AG04450 (cell line): ENCODE data around the gene FGF14. TPM values are rescaled to one million over a fixed set of nuclear protein-coding genes. Genes with fewer than 3 reads are reported as not detected.

ENCODE experiments used
- CTCF ChIA-PET: fragments of 300-600, 350-600 bp; formaldehyde crosslinking; extraction: SDS; loops from one replicate; lab custom pipeline; 2022; ENCODE audit warnings: antibody characterized with exemption, inconsistent platforms; lab: Charles Lee
- POLR2A ChIA-PET: fragments of 350-600 bp; formaldehyde crosslinking; extraction: SDS; loops from one replicate; lab custom pipeline; 2021; ENCODE audit warnings: antibody characterized with exemption, inconsistent platforms; lab: Yijun Ruan, JAX
- DNase-seq: peaks from one replicate; pipeline ENCODE4 v3.0.0-alpha.2; 2011; ENCODE audit warnings: low read depth, low spot score
- H3K27ac ChIP-seq: one replicate; pipeline ENCODE4 v1.5.1; 2012; ENCODE audit warnings: low read depth, low read length, control low read depth
- H3K27me3 ChIP-seq: one replicate; pipeline ENCODE4 v1.6.0; 2012; ENCODE audit warnings: low read length; ENCODE audit not compliant: control insufficient read depth, insufficient read depth
- H3K4me3 ChIP-seq: 2 replicates; pipeline ENCODE4 v1.5.1; 2011; ENCODE audit warnings: mild to moderate bottlenecking, low read depth, low read length, control low read depth
- H3K9me3 ChIP-seq: 2 replicates; pipeline ENCODE4 v1.5.1; 2012; ENCODE audit warnings: low read length; ENCODE audit not compliant: control insufficient read depth, insufficient read depth
- polyA plus RNA-seq: library from polyadenylated mRNA; depleted of rRNA; stranded (reverse); fragments of >200 nt; gene quantifications from 2 replicates; pipeline ENCODE4 v1.2.3, GENCODE V29; 2011
- TF ChIP-seq, protein P1 (sequence below): IDR thresholded peaks from 2 replicates; pipeline ENCODE4 v1.5.1; 2011; ENCODE audit warnings: low read depth, low read length, control low read depth, inconsistent platforms

The FGF14 gene
- polyA plus RNA-seq, 1 experiment = 0.01 TPM

DNA sequence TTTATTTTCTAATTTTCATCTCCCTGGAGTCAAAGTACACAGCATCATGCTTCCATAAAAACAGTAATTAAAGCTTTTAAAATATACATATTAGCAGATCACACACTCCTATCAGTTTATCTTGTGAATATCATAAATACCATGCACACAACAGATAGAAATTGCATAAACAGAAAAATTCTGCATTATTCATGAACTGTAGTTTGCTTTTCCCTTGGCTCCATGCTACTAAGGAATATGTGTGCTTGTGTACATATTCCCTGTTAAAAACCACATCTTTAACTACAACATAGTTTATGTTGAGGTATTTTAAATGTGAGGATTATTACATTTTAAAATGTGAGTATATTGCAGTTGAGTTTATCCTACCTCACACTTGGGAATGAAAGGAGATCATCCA lies 193.5 kb downstream of the FGF14 start:
- H3K27me3 ChIP-seq = no peaks in the 10 kb centered on the region
- ChIA-PET CTCF (no interaction called here), POLR2A (no interaction called here)
- TF ChIP-seq, protein P1, sequence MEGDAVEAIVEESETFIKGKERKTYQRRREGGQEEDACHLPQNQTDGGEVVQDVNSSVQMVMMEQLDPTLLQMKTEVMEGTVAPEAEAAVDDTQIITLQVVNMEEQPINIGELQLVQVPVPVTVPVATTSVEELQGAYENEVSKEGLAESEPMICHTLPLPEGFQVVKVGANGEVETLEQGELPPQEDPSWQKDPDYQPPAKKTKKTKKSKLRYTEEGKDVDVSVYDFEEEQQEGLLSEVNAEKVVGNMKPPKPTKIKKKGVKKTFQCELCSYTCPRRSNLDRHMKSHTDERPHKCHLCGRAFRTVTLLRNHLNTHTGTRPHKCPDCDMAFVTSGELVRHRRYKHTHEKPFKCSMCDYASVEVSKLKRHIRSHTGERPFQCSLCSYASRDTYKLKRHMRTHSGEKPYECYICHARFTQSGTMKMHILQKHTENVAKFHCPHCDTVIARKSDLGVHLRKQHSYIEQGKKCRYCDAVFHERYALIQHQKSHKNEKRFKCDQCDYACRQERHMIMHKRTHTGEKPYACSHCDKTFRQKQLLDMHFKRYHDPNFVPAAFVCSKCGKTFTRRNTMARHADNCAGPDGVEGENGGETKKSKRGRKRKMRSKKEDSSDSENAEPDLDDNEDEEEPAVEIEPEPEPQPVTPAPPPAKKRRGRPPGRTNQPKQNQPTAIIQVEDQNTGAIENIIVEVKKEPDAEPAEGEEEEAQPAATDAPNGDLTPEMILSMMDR = no peak
- H3K9me3 ChIP-seq = no peaks in the 10 kb centered on the region
- no peak for DNase-seq
- no peak overlapping the region for H3K4me3 ChIP-seq
- no peak overlapping the region for H3K27ac ChIP-seq

DNA sequence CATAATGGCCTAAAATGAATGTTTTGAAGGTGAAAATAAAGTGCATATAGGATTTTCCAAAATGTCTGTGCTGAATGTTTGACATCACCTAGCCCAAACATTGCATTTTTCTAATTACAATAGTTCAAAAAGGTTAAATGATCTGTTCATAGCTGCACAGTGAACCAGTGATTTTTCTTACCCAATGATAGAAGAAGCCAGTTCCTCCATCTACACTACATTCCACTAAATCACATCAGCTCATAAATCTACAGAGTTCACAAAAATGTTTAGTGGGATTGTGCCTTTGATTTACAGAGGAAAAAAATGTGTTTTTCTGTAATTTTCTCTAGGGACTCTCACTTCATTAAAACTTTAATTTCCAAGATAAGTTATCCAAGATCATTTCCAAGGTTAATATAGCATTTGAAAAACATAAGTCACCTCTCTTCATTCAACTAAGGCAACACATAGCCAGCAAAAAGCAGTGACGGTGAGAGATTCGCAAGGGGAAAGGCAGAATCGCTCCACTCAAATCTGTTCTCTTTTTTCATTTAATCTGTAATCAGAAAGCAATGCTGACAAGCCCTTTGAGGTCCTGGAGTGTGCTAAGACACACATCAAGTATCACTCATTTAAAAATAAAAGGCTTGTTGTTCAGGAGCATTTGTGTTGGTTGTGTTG lies 194.0 kb downstream of the FGF14 start:
- H3K9me3 ChIP-seq = no peaks in the 10 kb centered on the region
- TF ChIP-seq, protein P1 = no peak
- POLR2A ChIA-PET = no interaction called here
- no peak for DNase-seq
- no peak overlapping the region for H3K27ac ChIP-seq
- H3K4me3 ChIP-seq = no peak overlapping the region
- H3K27me3 ChIP-seq = no peaks in the 10 kb centered on the region
- CTCF ChIA-PET = no interaction called here

DNA sequence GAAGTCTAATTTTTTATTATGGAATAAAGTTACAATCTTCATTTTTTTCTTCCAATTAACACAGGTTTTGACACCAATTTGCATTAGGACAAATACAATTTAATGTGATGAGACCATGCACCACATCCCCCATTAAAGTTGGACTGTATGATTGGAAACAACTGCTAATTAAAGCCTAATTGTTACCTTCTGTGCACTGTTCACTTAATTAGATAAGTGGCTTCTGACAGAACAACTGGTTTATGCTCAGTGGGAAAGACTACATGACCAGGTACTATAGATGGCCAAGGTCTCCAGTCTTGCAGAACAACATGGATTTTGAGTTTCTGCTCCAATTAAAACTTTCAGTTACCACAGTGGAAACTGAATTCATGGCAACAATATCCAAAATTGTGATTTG lies 198.1 kb downstream of the FGF14 start:
- no peak for DNase-seq
- ChIA-PET CTCF (no interaction called here), POLR2A (no interaction called here)
- Histone ChIP-seq H3K9me3 (no peaks in the 10 kb centered on the region), H3K27me3 (no peaks in the 10 kb centered on the region), H3K27ac (no peak overlapping the region), H3K4me3 (no peak overlapping the region)
- TF ChIP-seq, protein P1 = no peak

DNA sequence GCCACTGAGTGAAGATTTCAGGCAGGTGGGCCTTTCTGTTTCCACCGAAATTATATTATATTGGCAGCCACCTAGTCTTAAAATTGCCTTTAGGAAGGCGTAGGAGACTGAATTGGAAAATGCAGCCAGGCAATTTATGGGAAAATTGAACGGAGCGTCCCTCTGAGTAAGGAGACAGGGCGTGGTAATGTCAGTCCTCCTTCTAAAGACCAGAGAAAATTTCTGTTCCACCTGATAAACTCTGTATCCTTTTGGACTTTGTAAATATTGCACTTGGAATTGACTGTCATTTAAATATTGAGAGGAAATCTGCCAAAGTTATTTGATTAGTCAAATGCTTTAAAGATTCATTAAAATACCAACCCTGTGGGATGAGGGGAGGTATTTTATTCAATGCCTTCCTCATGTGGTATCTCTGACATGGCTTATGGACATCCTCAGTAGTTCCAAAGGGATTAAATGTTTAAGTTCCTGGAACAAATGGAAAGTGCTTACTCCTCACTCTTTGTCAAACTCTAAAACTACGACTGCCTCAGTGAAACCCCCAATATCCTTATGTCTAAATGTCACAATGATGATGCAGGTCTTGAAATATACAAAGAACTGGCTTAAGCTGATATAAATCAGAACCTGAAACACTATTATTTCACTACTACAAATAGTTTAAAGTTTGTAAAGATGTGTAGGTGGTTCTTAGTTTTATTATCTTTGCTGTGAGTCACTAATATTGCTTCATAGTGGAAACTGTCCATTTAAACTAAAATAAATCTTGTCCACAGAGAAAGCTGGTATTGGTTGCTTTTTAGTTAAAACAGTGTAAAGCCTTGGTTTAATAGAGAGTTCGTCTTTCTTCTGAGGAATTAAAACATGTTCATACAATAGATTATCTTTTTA lies 203.2 kb downstream of the FGF14 start:
- Histone ChIP-seq H3K27ac (no peak overlapping the region), H3K4me3 (no peak overlapping the region)
- CTCF ChIA-PET = interaction anchor here (1.0 kb wide), 1 partner anchor 57 kb away, joined by 3 read pairs; no protein-coding TSS in a partner anchor

More for the DNA sequence above, 203.2 kb downstream of the FGF14 start:
- H3K27me3 ChIP-seq = no peaks in the 10 kb centered on the region
- POLR2A ChIA-PET = no interaction called here
- H3K9me3 ChIP-seq = no peaks in the 10 kb centered on the region
- DNase-seq = no peak
- TF ChIP-seq, protein P1 = no peak
